ENCODE results near the gene ZC3HAV1. TPM values are rescaled to one million over a fixed set of nuclear protein-coding genes. Genes with fewer than 3 reads are reported as not detected.
"Not testable (repeated sequence)": the region's sequence is repeated elsewhere in the genome, so short reads cannot be mapped to it uniquely, and the experiment has no call there.

ZC3HAV1 gene
- total RNA-seq (2012; rRNA removed): 37.0 and 44.1 TPM in 2 replicates

DNA sequence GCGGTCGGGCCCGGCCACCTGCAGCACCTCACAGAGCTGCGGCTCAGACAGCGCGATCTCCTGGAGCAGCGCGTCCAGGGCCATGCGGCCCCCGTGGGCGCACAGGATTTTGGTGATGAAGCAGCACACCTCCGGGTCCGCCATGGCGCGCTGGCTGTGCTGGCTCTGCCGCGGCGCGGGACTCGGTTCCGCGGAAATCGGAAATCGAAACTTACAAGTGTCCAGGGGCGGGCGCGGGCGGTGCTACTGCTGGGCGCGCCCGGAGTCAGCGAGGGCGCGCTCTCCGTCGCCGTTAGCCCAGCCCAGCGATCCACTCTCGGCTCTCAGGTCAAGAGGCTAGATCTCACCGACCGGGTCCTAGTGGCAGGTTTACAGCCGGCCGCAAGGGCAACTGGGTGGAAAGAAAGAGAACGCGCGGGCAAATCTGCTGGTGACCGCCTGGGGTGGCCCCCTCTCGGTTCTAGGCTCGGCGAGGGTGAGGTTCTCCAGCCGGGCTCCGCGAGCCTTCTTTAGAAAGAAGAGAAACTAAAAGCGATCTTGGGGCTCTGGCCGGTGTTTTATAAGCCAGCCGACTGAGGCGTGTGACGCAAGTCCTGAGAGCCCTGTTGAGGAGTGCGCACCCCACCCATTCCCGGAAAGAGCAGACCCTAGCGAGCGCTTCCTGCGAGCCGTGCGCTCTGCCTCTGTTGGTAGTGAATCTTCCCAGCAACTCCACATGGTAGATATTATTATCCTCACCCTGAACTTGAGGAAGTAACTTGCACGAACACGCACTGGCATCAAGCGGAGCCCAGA, at the start of gene ZC3HAV1:
TSS of gene ZC3HAV1 (minus strand) at position 533 of the 795 bp plus-strand sequence. CDS start at position 144, 389 bp downstream.
- no peaks in the 10 kb centered on the region for H3K27me3 ChIP-seq (ENCODE audit: control insufficient read depth, insufficient read depth, low read length)
- H3K9me3 ChIP-seq (replicated peaks; ENCODE audit: low read length): no peaks in the 10 kb centered on the region
- peak within 1 kb of the TSS; percentile 90 for H3K4me2 ChIP-seq (ENCODE audit: low read length)
- H3K4me1 ChIP-seq (ENCODE audit: control insufficient read depth, insufficient read depth, low read length): peaks cover 8% of the 10 kb centered on the region
- peak within 1 kb of the TSS; percentile 96 for H3K4me3 ChIP-seq (ENCODE audit: low read length)
- peak within 1 kb of the TSS; percentile 90 for H3K9ac ChIP-seq (ENCODE audit: low read depth, low read length)
- no peaks in the 10 kb centered on the region for H3K36me3 ChIP-seq (ENCODE audit: insufficient read depth, low read length)

DNA sequence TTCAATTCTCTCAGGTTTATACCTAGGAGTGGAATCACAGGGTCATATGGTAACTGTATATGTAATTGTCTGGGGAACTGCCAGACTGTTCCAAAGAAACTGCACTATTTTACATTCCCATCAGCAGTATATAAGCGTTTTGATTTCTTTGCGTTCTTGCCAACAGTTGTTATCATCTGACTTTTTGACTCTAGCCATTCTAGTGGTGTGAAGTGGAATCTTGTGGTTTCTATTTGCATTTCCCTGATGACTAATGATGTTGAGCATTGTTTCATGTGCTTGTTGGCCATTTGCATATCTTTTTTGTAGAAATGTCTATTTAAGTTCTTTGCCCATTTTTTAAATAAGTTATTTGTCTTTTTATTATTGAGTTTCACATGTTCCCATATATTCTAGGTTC, 44.3 kb upstream of the ZC3HAV1 start:
- H3K4me2 ChIP-seq (ENCODE audit: low read length): no peak overlapping the region

DNA sequence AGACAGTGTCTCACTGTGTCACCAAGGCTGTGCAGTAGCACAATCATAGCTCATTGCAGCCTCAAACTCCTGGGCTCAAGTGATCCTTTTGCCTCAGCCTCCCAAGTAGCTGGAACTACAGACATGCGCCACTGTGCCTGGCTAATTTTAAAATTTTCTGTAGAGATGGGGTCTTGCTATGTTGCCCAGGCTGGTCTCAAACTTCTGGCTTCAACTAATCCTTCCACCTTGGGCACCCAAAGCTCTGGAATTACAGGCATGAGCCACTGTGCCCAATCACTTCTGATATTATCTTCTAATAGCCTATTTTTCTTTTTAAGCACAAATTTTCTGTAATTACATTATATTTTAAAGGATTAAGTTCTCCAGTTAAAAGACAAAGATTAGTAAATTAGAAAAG, 42.6 kb upstream of the ZC3HAV1 start:
- Histone ChIP-seq H3K9ac (ENCODE audit: low read depth, low read length) (no peak overlapping the region), H3K27me3 (ENCODE audit: control insufficient read depth, insufficient read depth, low read length) (no peaks in the 10 kb centered on the region), H3K9me3 (replicated peaks; ENCODE audit: low read length) (no peaks in the 10 kb centered on the region), H3K4me3 (ENCODE audit: low read length) (no peak overlapping the region), H3K4me1 (ENCODE audit: control insufficient read depth, insufficient read depth, low read length) (no peaks in the 10 kb centered on the region), H3K4me2 (ENCODE audit: low read length) (no peak overlapping the region), H3K36me3 (ENCODE audit: insufficient read depth, low read length) (no peaks in the 10 kb centered on the region)

More for the DNA sequence above, 44.3 kb upstream of the ZC3HAV1 start:
- no peak overlapping the region for H3K4me3 ChIP-seq (ENCODE audit: low read length)
- H3K9me3 ChIP-seq (replicated peaks; ENCODE audit: low read length): no peaks in the 10 kb centered on the region
- no peaks in the 10 kb centered on the region for H3K36me3 ChIP-seq (ENCODE audit: insufficient read depth, low read length)
- no peaks in the 10 kb centered on the region for H3K4me1 ChIP-seq (ENCODE audit: control insufficient read depth, insufficient read depth, low read length)
- no peak overlapping the region for H3K9ac ChIP-seq (ENCODE audit: low read depth, low read length)
- no peaks in the 10 kb centered on the region for H3K27me3 ChIP-seq (ENCODE audit: control insufficient read depth, insufficient read depth, low read length)

DNA sequence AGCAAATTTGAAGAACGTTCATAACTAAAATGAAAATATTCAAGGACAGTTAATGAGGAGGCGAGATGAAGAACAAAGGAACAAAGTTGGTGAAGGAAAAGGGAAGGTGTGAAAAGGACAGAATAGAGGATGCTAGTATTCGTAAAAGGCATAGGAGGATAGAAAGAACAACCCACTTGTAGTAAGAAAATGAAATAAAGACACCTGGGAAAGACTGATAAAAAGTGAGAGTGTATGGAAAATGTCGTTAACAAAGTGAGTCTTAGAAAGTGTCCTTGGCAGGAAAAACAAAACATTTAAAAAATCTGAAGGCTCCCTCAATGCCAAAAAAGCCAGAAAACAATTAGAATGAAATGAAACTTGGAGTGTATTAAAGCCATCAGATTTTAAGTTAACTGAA, 29.6 kb upstream of the ZC3HAV1 start:
- Histone ChIP-seq H3K36me3 (ENCODE audit: insufficient read depth, low read length) (peaks cover 3% of the 10 kb centered on the region), H3K9ac (ENCODE audit: low read depth, low read length) (no peak overlapping the region), H3K4me1 (ENCODE audit: control insufficient read depth, insufficient read depth, low read length) (no peaks in the 10 kb centered on the region), H3K4me2 (ENCODE audit: low read length) (no peak overlapping the region), H3K4me3 (ENCODE audit: low read length) (no peak overlapping the region), H3K27me3 (ENCODE audit: control insufficient read depth, insufficient read depth, low read length) (no peaks in the 10 kb centered on the region), H3K9me3 (replicated peaks; ENCODE audit: low read length) (no peaks in the 10 kb centered on the region)

DNA sequence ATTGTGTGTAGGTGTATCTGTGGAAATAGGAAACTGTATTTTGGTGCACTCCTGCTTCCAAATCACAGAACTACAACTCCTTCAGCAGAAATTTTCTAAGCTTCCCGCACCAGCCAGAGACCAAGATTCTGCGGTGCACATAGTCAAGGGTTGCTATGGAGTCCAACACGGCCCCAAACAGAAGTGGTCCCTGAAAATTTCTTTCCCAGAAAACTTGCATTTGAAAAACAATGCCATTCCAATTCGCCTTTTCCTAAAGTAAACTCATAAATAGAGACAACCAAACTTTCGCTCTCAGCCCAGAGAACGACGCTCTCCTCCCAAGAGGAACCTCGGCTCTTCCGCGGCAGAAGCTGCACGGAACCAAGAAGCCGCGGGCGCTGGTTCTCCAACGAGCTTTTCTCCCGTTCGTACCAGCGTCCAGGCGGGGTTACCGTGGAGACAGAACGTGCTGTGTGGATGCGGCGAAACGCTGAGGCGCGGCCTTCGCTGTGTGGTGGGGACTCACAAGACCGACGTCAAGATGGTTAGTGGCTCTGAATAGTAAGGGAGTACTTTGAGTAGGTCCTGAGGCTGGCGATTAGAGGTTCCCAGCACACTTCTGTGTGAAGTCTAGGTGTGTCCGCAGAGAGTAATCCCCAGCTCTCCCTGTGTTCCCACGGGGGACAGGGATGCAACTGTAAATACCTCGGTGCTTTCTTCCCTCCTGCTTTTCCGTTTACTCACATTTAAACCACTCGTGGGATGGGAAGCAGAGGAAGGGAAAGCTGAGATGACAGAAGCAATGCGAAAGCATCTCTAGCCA, 24.0 kb upstream of the ZC3HAV1 start:
- Histone ChIP-seq H3K36me3 (ENCODE audit: insufficient read depth, low read length) (peaks cover 3% of the 10 kb centered on the region), H3K27me3 (ENCODE audit: control insufficient read depth, insufficient read depth, low read length) (peaks cover 1% of the 10 kb centered on the region), H3K9ac (ENCODE audit: low read depth, low read length) (peak overlapping the region; percentile 79), H3K4me3 (ENCODE audit: low read length) (peak overlapping the region; percentile 85), H3K4me1 (ENCODE audit: control insufficient read depth, insufficient read depth, low read length) (peaks cover 4% of the 10 kb centered on the region), H3K9me3 (replicated peaks; ENCODE audit: low read length) (no peaks in the 10 kb centered on the region), H3K4me2 (ENCODE audit: low read length) (peak overlapping the region; percentile 93)

DNA sequence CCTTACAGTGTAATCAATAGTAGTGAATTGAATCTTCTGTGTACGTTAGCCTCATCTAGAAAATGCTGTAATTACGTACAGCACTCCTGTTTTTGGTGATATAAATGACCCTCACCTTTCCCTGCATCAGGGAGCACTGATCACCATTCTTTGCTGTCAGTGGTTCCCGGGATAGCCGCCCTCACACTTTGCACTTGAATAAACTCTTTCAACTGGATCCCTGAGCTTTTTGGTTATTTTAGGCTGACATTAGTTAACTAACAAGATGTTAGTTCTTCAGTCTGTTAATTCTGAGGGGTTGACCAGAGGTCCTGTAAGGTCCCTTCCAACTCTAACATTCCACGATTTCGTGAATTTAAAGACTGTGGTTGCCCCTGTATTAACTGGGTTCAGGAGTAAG, 23.4 kb upstream of the ZC3HAV1 start:
- peaks cover 3% of the 10 kb centered on the region for H3K36me3 ChIP-seq (ENCODE audit: insufficient read depth, low read length)
- peak overlapping the region; percentile 85 for H3K4me3 ChIP-seq (ENCODE audit: low read length)
- peaks cover 5% of the 10 kb centered on the region for H3K27me3 ChIP-seq (ENCODE audit: control insufficient read depth, insufficient read depth, low read length)
- H3K4me1 ChIP-seq (ENCODE audit: control insufficient read depth, insufficient read depth, low read length): peaks cover 4% of the 10 kb centered on the region
- no peaks in the 10 kb centered on the region for H3K9me3 ChIP-seq (replicated peaks; ENCODE audit: low read length)
- peak overlapping the region; percentile 93 for H3K4me2 ChIP-seq (ENCODE audit: low read length)
- peak overlapping the region; percentile 79 for H3K9ac ChIP-seq (ENCODE audit: low read depth, low read length)

DNA sequence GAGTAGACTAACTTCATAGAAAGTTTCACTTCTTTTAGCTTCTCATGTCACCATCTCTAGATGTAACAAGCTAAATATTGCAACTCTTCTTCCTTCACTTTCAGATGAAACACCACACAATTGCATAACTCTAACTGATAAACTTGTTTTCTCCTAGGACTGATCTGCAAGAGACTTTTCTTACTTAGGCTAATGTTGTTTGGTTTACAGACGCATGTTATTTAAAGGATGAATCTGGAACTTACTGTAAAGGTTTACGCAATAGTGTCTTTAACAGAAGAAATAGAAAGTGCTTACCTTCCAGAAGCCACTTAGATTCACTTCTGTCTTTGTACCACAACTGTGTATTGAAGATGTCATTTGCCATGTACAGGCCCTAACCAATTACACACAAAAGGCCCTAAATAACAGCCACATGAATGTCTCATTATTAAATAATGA, 22.1 kb upstream of the ZC3HAV1 start:
- H3K9ac ChIP-seq (ENCODE audit: low read depth, low read length): no peak overlapping the region
- H3K4me3 ChIP-seq (ENCODE audit: low read length): no peak overlapping the region
- peaks cover 4% of the 10 kb centered on the region for H3K4me1 ChIP-seq (ENCODE audit: control insufficient read depth, insufficient read depth, low read length)
- no peaks in the 10 kb centered on the region for H3K36me3 ChIP-seq (ENCODE audit: insufficient read depth, low read length)
- H3K4me2 ChIP-seq (ENCODE audit: low read length): no peak overlapping the region
- H3K9me3 ChIP-seq (replicated peaks; ENCODE audit: low read length): no peaks in the 10 kb centered on the region
- peaks cover 11% of the 10 kb centered on the region for H3K27me3 ChIP-seq (ENCODE audit: control insufficient read depth, insufficient read depth, low read length)

DNA sequence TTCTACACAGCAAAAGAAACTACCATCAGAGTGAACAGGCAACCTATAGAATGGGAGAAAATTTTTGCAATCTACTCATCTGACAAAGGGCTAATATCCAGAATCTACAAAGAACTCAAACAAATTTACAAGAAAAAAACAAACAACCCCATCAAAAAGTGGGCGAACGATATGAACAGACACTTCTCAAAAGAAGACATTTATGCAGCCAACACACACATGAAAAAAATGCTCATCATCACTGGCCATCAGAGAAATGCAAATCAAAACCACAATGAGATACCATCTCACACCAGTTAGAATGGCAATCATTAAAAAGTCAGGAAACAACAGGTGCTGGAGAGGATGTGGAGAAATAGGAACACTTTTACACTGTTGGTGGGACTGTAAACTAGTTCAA, 20.3 kb upstream of the ZC3HAV1 start:
- H3K27me3 ChIP-seq (ENCODE audit: control insufficient read depth, insufficient read depth, low read length): peaks cover 12% of the 10 kb centered on the region
- not testable (repeated sequence) for H3K36me3 ChIP-seq (ENCODE audit: insufficient read depth, low read length); H3K4me3 ChIP-seq (ENCODE audit: low read length)

DNA sequence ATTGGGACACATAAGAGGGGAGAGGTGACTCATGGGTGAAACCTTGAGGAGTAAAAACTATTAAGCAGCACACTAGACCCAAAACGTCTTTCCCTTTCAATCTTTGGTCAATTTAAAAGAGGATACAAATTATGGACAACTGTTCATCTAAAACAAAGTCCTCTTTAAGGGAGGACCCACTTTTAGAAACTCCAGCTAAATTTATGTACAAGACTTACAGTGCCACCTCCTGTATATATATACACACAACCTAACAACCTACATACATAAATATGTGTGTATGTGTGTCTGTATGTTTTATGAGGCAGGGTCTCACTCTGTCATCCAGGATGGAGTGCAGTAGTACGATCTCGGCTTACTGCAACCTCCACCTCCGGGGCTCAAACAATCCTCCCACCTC, 18.1 kb upstream of the ZC3HAV1 start:
- Histone ChIP-seq H3K9me3 (replicated peaks; ENCODE audit: low read length) (no peaks in the 10 kb centered on the region), H3K4me1 (ENCODE audit: control insufficient read depth, insufficient read depth, low read length) (no peaks in the 10 kb centered on the region), H3K4me2 (ENCODE audit: low read length) (no peak overlapping the region), H3K27me3 (ENCODE audit: control insufficient read depth, insufficient read depth, low read length) (peaks cover 29% of the 10 kb centered on the region), H3K9ac (ENCODE audit: low read depth, low read length) (no peak overlapping the region), H3K4me3 (ENCODE audit: low read length) (no peak overlapping the region), H3K36me3 (ENCODE audit: insufficient read depth, low read length) (no peaks in the 10 kb centered on the region)

More for the DNA sequence above, 20.3 kb upstream of the ZC3HAV1 start:
- H3K4me1 ChIP-seq (ENCODE audit: control insufficient read depth, insufficient read depth, low read length); H3K4me2 ChIP-seq (ENCODE audit: low read length); H3K9me3 ChIP-seq (replicated peaks; ENCODE audit: low read length); H3K9ac ChIP-seq (ENCODE audit: low read depth, low read length): not testable (repeated sequence)

DNA sequence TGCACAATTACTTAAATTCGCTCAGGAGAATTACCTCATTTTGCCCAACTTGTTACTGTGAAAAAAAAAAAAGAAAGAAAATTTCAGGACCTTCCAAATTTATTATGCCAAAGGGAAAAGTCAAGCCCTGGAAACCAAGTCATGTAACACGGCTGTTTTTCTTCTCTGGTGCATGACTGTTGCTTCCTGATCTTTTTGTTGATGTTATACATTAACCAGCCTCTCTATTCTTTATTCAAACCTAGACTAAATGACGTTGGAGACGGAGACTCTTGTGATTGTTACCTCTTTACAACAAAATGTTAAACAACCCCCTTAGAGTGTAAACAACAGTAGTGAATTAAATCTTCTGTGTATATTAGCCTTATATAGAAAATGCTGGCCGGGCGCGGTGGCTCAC, 16.1 kb upstream of the ZC3HAV1 start:
- Histone ChIP-seq H3K9me3 (replicated peaks; ENCODE audit: low read length) (no peaks in the 10 kb centered on the region), H3K4me1 (ENCODE audit: control insufficient read depth, insufficient read depth, low read length) (no peaks in the 10 kb centered on the region), H3K27me3 (ENCODE audit: control insufficient read depth, insufficient read depth, low read length) (peaks cover 36% of the 10 kb centered on the region), H3K4me3 (ENCODE audit: low read length) (no peak overlapping the region), H3K9ac (ENCODE audit: low read depth, low read length) (no peak overlapping the region), H3K36me3 (ENCODE audit: insufficient read depth, low read length) (no peaks in the 10 kb centered on the region), H3K4me2 (ENCODE audit: low read length) (no peak overlapping the region)

DNA sequence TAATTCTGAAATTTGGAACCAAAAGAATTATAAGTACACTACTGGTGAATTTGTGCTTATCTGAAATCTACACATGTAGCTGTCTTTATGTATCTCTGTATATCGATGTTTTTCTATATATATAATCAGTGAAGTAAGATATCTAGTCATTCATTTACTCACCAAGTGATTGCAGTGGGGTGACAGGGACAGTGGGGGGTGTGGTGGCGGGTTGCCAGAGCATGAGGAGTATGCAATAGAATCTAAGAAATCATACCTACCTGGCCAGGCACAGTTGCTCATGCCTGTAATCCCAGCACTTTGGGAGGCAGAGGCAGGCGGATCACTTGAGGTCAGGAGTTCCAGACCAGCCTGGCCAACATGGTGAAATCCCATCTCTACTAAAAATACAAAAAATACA, 15.5 kb upstream of the ZC3HAV1 start:
- H3K9me3 ChIP-seq (replicated peaks; ENCODE audit: low read length); H3K36me3 ChIP-seq (ENCODE audit: insufficient read depth, low read length); H3K4me3 ChIP-seq (ENCODE audit: low read length); H3K9ac ChIP-seq (ENCODE audit: low read depth, low read length); H3K4me1 ChIP-seq (ENCODE audit: control insufficient read depth, insufficient read depth, low read length); H3K4me2 ChIP-seq (ENCODE audit: low read length): not testable (repeated sequence)
- H3K27me3 ChIP-seq (ENCODE audit: control insufficient read depth, insufficient read depth, low read length): peaks cover 36% of the 10 kb centered on the region
